Astrocyte (in vitro differentiated cells and primary cell): ENCODE results near the gene RTKN. TPM values are rescaled to one million over a fixed set of nuclear protein-coding genes. Genes with fewer than 3 reads are reported as not detected.

ENCODE experiments used
- DNase-seq: peaks from one replicate; pipeline ENCODE4 v3.0.0-alpha.2; 2010; ENCODE audit warnings: low read depth
- FAIRE-seq: peaks from 2 replicates; lab custom pipeline; 2011; peaks lifted over from hg19 to GRCh38; lab: Jason Lieb, UNC
- H2AFZ ChIP-seq: 2 replicates; pipeline ENCODE4 v1.6.0; 2012; ENCODE audit warnings: low read depth, low read length, inconsistent platforms
- H3K27ac ChIP-seq: 2 replicates; pipeline ENCODE4 v1.5.1; 2011; ENCODE audit warnings: low read depth, low read length, inconsistent platforms
- H3K27me3 ChIP-seq: 2 replicates; pipeline ENCODE4 v1.6.0; 2011; ENCODE audit warnings: low read length, inconsistent platforms; ENCODE audit not compliant: insufficient read depth
- H3K36me3 ChIP-seq: 2 replicates; pipeline ENCODE4 v1.5.1; 2011; ENCODE audit warnings: low read length, inconsistent platforms; ENCODE audit not compliant: insufficient read depth
- H3K4me1 ChIP-seq: 2 replicates; pipeline ENCODE4 v1.5.1; 2011; ENCODE audit warnings: low read length, inconsistent platforms; ENCODE audit not compliant: insufficient read depth
- H3K4me2 ChIP-seq: 2 replicates; pipeline ENCODE4 v1.6.0; 2012; ENCODE audit warnings: low read length, inconsistent platforms
- H3K4me3 ChIP-seq: 2 replicates; pipeline ENCODE4 v1.5.1; 2011; ENCODE audit warnings: low read depth, mild to moderate bottlenecking, low read length, inconsistent platforms; ENCODE audit not compliant: insufficient read depth
- H3K79me2 ChIP-seq: 2 replicates; pipeline ENCODE4 v1.6.0; 2012; ENCODE audit warnings: mild to moderate bottlenecking, low read length, inconsistent platforms; ENCODE audit not compliant: insufficient read depth
- H3K9ac ChIP-seq: 2 replicates; pipeline ENCODE4 v1.6.0; 2012; ENCODE audit warnings: mild to moderate bottlenecking, low read length, inconsistent platforms
- H3K9me3 ChIP-seq: 2 replicates; pipeline ENCODE4 v1.5.1; 2012; ENCODE audit warnings: low read depth, mild to moderate bottlenecking, low read length, inconsistent platforms; ENCODE audit not compliant: insufficient read depth
- H4K20me1 ChIP-seq: 2 replicates; pipeline ENCODE4 v1.6.0; 2012; ENCODE audit warnings: low read length, inconsistent platforms; ENCODE audit not compliant: insufficient read depth
- H3K27ac Mint-ChIP-seq: one replicate; pipeline ENCODE4 v1.8.0; 2021; ENCODE audit warnings: mild to moderate bottlenecking, mixed read lengths; ENCODE audit not compliant: unreplicated experiment
- H3K27me3 Mint-ChIP-seq: one replicate; pipeline ENCODE4 v1.8.0; 2021; ENCODE audit warnings: low read depth, mixed read lengths; ENCODE audit not compliant: unreplicated experiment
- H3K36me3 Mint-ChIP-seq: one replicate; pipeline ENCODE4 v1.8.0; 2021; ENCODE audit warnings: low read depth, mixed read lengths; ENCODE audit not compliant: unreplicated experiment
- H3K4me1 Mint-ChIP-seq: one replicate; pipeline ENCODE4 v1.8.0; 2021; ENCODE audit warnings: low read depth, mixed read lengths; ENCODE audit not compliant: unreplicated experiment
- H3K4me3 Mint-ChIP-seq: one replicate; pipeline ENCODE4 v1.8.0; 2021; ENCODE audit warnings: mild to moderate bottlenecking, moderate library complexity, mixed read lengths; ENCODE audit not compliant: unreplicated experiment
- H3K9me3 Mint-ChIP-seq: one replicate; pipeline ENCODE4 v1.8.0; 2021; ENCODE audit warnings: mild to moderate bottlenecking, mixed read lengths; ENCODE audit not compliant: unreplicated experiment
- CTCF ChIP-seq: IDR thresholded peaks from 2 replicates; pipeline ENCODE4 v1.5.1; 2011; ENCODE audit warnings: low read depth, mild to moderate bottlenecking, inconsistent platforms, low read length, moderate library complexity; ENCODE audit not compliant: insufficient read depth
- EZH2 ChIP-seq: IDR thresholded peaks from 2 replicates; pipeline ENCODE4 v1.6.1; 2012; ENCODE audit warnings: mild to moderate bottlenecking, low read length, inconsistent platforms; ENCODE audit not compliant: insufficient read depth
- total RNA-seq: library from RNA; stranded (reverse); gene quantifications from 2 replicates; pipeline ENCODE4 v1.2.1, GENCODE V29; 2021

Gene RTKN
- total RNA-seq, 1 donor from 2014 or later: 41.6 TPM

GRCh38 chr2:74417763-74418162 lies 24.0 kb downstream of the RTKN start:
- no peaks in the 10 kb centered on the region for H3K9me3 Mint-ChIP-seq
- H3K9me3 ChIP-seq: no peaks in the 10 kb centered on the region
- peaks cover 3% of the 10 kb centered on the region for H3K4me1 Mint-ChIP-seq
- no peaks in the 10 kb centered on the region for H3K36me3 ChIP-seq
- H3K9ac ChIP-seq: no peak overlapping the region
- H4K20me1 ChIP-seq: no peaks in the 10 kb centered on the region
- no peak overlapping the region for H2AFZ ChIP-seq
- peaks cover 20% of the 10 kb centered on the region for H3K27me3 Mint-ChIP-seq
- no peak overlapping the region for H3K4me2 ChIP-seq
- no peak overlapping the region for H3K27ac Mint-ChIP-seq
- peaks cover 8% of the 10 kb centered on the region for H3K27me3 ChIP-seq
- TF ChIP-seq EZH2 (no peak), CTCF (no peak)
- H3K4me1 ChIP-seq: peaks cover 26% of the 10 kb centered on the region
- no peaks in the 10 kb centered on the region for H3K79me2 ChIP-seq
- H3K4me3 Mint-ChIP-seq: no peak overlapping the region
- FAIRE-seq (no peak), DNase-seq (no peak)
- no peaks in the 10 kb centered on the region for H3K36me3 Mint-ChIP-seq
- no peak overlapping the region for H3K27ac ChIP-seq
- no peak overlapping the region for H3K4me3 ChIP-seq

- no peaks in the 10 kb centered on the region for H3K9me3 Mint-ChIP-seq
- no peak overlapping the region for H2AFZ ChIP-seq
- FAIRE-seq: no peak
Observed at GRCh38 chr2:74417197-74417596, 24.5 kb downstream of the RTKN start.

More at GRCh38 chr2:74417197-74417596, 24.5 kb downstream of the RTKN start:
- peaks cover 25% of the 10 kb centered on the region for H3K4me1 ChIP-seq
- Mint-ChIP-seq H3K4me1 (peaks cover 3% of the 10 kb centered on the region), H3K27ac (no peak overlapping the region), H3K36me3 (no peaks in the 10 kb centered on the region), H3K4me3 (no peak overlapping the region), H3K27me3 (peaks cover 20% of the 10 kb centered on the region)
- H3K27ac ChIP-seq: no peak overlapping the region
- no peak overlapping the region for H3K9ac ChIP-seq
- no peak for DNase-seq
- no peaks in the 10 kb centered on the region for H3K36me3 ChIP-seq
- no peak overlapping the region for H3K4me3 ChIP-seq
- peaks cover 8% of the 10 kb centered on the region for H3K27me3 ChIP-seq
- no peaks in the 10 kb centered on the region for H3K9me3 ChIP-seq
- TF ChIP-seq EZH2 (no peak), CTCF (no peak)
- no peak overlapping the region for H3K4me2 ChIP-seq
- no peaks in the 10 kb centered on the region for H4K20me1 ChIP-seq
- no peaks in the 10 kb centered on the region for H3K79me2 ChIP-seq
